GM23338 (cell line): ENCODE data around the gene TNIP1. TPM values are rescaled to one million over a fixed set of nuclear protein-coding genes. Genes with fewer than 3 reads are reported as not detected.

Source experiments
- ATAC-seq: fragments of 200-7000 bp; cut with Tn5 transposase; 3 replicates; pipeline ENCODE4 v1.9.1; 2020
- DNase-seq: peaks from one replicate; pipeline ENCODE4 v3.0.0-alpha.2; 2015; ENCODE audit warnings: low spot score
- H2AFZ ChIP-seq: fragments of 200-600 bp; sonication (generic); 2 replicates; pipeline ENCODE4 v1.8.0; 2016; ENCODE audit warnings: antibody characterized with exemption, mild to moderate bottlenecking, moderate library complexity
- H3F3A ChIP-seq: fragments of 200-600 bp; sonication (generic); replicated peaks from 2 replicates; pipeline ENCODE4 v1.8.0; 2017; ENCODE audit warnings: antibody characterized with exemption, mixed run types, low read depth
- H3K27ac ChIP-seq: fragments of 200-600 bp; sonication (generic); 2 replicates; pipeline ENCODE4 v1.6.1; 2016; ENCODE audit warnings: low read depth
- H3K27me3 ChIP-seq: fragments of 200-600 bp; sonication (generic); 2 replicates; pipeline ENCODE4 v1.8.0; 2016; ENCODE audit warnings: mild to moderate bottlenecking, mixed run types, moderate library complexity; ENCODE audit not compliant: insufficient read depth
- H3K36me3 ChIP-seq: fragments of 200-600 bp; sonication (generic); 2 replicates; pipeline ENCODE4 v1.8.0; 2016; ENCODE audit warnings: mild to moderate bottlenecking; ENCODE audit not compliant: insufficient read depth
- H3K4me1 ChIP-seq: fragments of 200-600 bp; sonication (generic); 2 replicates; pipeline ENCODE4 v1.8.0; 2016; ENCODE audit warnings: mild to moderate bottlenecking, moderate library complexity; ENCODE audit not compliant: insufficient read depth
- H3K4me2 ChIP-seq: fragments of 200-600 bp; sonication (generic); 2 replicates; pipeline ENCODE4 v1.7.1; 2017; ENCODE audit warnings: mixed run types
- H3K4me3 ChIP-seq: fragments of 200-600 bp; sonication (generic); 2 replicates; pipeline ENCODE4 v1.6.1; 2016; ENCODE audit warnings: mixed run types
- H3K79me2 ChIP-seq: fragments of 200-600 bp; sonication (generic); replicated peaks from 2 replicates; pipeline ENCODE4 v1.8.0; 2017; ENCODE audit warnings: mild to moderate bottlenecking; ENCODE audit not compliant: insufficient read depth
- H3K9me2 ChIP-seq: fragments of 200-600 bp; sonication (generic); 2 replicates; pipeline ENCODE4 v1.8.0; 2017; ENCODE audit not compliant: insufficient read depth
- H4K20me1 ChIP-seq: fragments of 200-600 bp; sonication (generic); replicated peaks from 2 replicates; pipeline ENCODE4 v1.8.0; 2017; ENCODE audit warnings: mild to moderate bottlenecking; ENCODE audit not compliant: insufficient read depth
- H3K27ac Mint-ChIP-seq: 2 replicates; pipeline ENCODE4 v1.8.0; 2020; ENCODE audit warnings: inconsistent platforms, mild to moderate bottlenecking, moderate library complexity, mixed read lengths
- H3K27me3 Mint-ChIP-seq: 3 replicates; pipeline ENCODE4 v1.8.0; 2022; ENCODE audit warnings: low read depth, mild to moderate bottlenecking, moderate library complexity, mixed read lengths, inconsistent platforms; ENCODE audit not compliant: insufficient read depth, poor library complexity
- H3K36me3 Mint-ChIP-seq: 3 replicates; pipeline ENCODE4 v1.8.0; 2021; ENCODE audit warnings: low read depth, mild to moderate bottlenecking, inconsistent platforms, moderate library complexity, mixed read lengths
- H3K4me1 Mint-ChIP-seq: 3 replicates; pipeline ENCODE4 v1.8.0; 2020; ENCODE audit warnings: mild to moderate bottlenecking, inconsistent platforms, mixed read lengths
- H3K4me3 Mint-ChIP-seq: 3 replicates; pipeline ENCODE4 v1.8.0; 2021; ENCODE audit warnings: moderate library complexity, mild to moderate bottlenecking, inconsistent platforms, mixed read lengths
- H3K9me3 Mint-ChIP-seq: 3 replicates; pipeline ENCODE4 v1.8.0; 2020; ENCODE audit warnings: moderate library complexity, mild to moderate bottlenecking, inconsistent platforms, mixed read lengths
- EZH2phosphoT487 ChIP-seq: fragments of 200-600 bp; sonication (generic); IDR thresholded peaks from one replicate; pipeline ENCODE4 v1.8.1; 2018; ENCODE audit warnings: antibody characterized with exemption; ENCODE audit not compliant: unreplicated experiment
- NANOG ChIP-seq: IDR thresholded peaks from 2 replicates; pipeline ENCODE4 v1.6.1; 2016; ENCODE audit warnings: antibody characterized with exemption, borderline replicate concordance
- REST ChIP-seq: IDR thresholded peaks from one replicate; pipeline ENCODE4 v1.6.1; 2018; ENCODE audit warnings: antibody characterized with exemption; ENCODE audit not compliant: unreplicated experiment
- STAT1 ChIP-seq: IDR thresholded peaks from one replicate; pipeline ENCODE4 v1.6.1; 2016; ENCODE audit warnings: antibody characterized with exemption; ENCODE audit not compliant: unreplicated experiment
- polyA plus RNA-seq: library from polyadenylated mRNA; unstranded; fragments of >200 nt; fragmentation: Nextera tagmentation; extraction: Ambion mirVana; gene quantifications from 2 replicates; pipeline ENCODE4 v1.2.1, GENCODE V29; 2016
- total RNA-seq: library from RNA; depleted of rRNA; stranded (reverse); fragments of >200 nt; shearing (Covaris generic); gene quantifications from 2 replicates; pipeline ENCODE4 v1.2.3, GENCODE V29; 2014
- TF ChIP-seq, protein P1 (sequence below), 2 experiments: fragments of 200-600 bp in 1 of 2; sonication (generic) in 1 of 2; conservative IDR thresholded peaks; 2 replicates each; pipeline versions ENCODE4 v1.5.1 to v1.6.1; 2016 to 2017; ENCODE audit warnings: antibody characterized with exemption in 2 of 2, low read depth in 2 of 2, mild to moderate bottlenecking in 2 of 2, moderate library complexity in 1 of 2

The TNIP1 gene
- total and polyA plus RNA-seq, 2 experiments from 2014 or later, result 10.3 to 29.6 TPM

- H3K36me3 Mint-ChIP-seq, result 0 out of 3 replicates have a peak, but pooled peaks cover 2% of the 10 kb centered on the region
These were observed 40.6 kb downstream of the TNIP1 start for GRCh38 chr5:151040211-151040747.

More at GRCh38 chr5:151040211-151040747, 40.6 kb downstream of the TNIP1 start:
- H3K4me2 ChIP-seq, result no peak overlapping the region
- DNase-seq, result no peak
- ATAC-seq, result no peak
- no peaks in the 10 kb centered on the region for H4K20me1 ChIP-seq
- TF ChIP-seq STAT1 (no peak), EZH2phosphoT487 (no peak), NANOG (no peak), REST (no peak)
- TF ChIP-seq, protein P1, sequence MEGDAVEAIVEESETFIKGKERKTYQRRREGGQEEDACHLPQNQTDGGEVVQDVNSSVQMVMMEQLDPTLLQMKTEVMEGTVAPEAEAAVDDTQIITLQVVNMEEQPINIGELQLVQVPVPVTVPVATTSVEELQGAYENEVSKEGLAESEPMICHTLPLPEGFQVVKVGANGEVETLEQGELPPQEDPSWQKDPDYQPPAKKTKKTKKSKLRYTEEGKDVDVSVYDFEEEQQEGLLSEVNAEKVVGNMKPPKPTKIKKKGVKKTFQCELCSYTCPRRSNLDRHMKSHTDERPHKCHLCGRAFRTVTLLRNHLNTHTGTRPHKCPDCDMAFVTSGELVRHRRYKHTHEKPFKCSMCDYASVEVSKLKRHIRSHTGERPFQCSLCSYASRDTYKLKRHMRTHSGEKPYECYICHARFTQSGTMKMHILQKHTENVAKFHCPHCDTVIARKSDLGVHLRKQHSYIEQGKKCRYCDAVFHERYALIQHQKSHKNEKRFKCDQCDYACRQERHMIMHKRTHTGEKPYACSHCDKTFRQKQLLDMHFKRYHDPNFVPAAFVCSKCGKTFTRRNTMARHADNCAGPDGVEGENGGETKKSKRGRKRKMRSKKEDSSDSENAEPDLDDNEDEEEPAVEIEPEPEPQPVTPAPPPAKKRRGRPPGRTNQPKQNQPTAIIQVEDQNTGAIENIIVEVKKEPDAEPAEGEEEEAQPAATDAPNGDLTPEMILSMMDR (conservative IDR thresholded peaks at IDR 0.05; ENCODE audit: low read depth in 2 of 2), result peak in 1 of 2 experiments; percentile 33; a peak in 2 of 4 replicates
- H3K4me1 ChIP-seq, result no peaks in the 10 kb centered on the region
- H3K27me3 Mint-ChIP-seq, result peaks cover 2% of the 10 kb centered on the region
- peaks cover 4% of the 10 kb centered on the region; the same call in 2 of the 3 replicates for H3K4me1 Mint-ChIP-seq
- no peak overlapping the region for H3K27ac Mint-ChIP-seq
- H3K9me3 Mint-ChIP-seq, result no peaks in the 10 kb centered on the region
- H3K4me3 Mint-ChIP-seq, result no peak overlapping the region
- H3K27ac ChIP-seq, result no peak overlapping the region
- H2AFZ ChIP-seq, result no peak overlapping the region
- H3K4me3 ChIP-seq, result no peak overlapping the region
- H3F3A ChIP-seq, result no peaks in the 10 kb centered on the region
- no peaks in the 10 kb centered on the region for H3K27me3 ChIP-seq
- no peaks in the 10 kb centered on the region for H3K9me2 ChIP-seq
- peaks cover 6% of the 10 kb centered on the region; the same call in 1 of the 2 replicates for H3K36me3 ChIP-seq
- no peaks in the 10 kb centered on the region for H3K79me2 ChIP-seq
